ENCODE data around the gene CEP128.

- TF ChIP-seq GATA3 (IDR thresholded peaks at IDR 0.05; ENCODE audit: low read depth, low read length), result no peak
- no peak for TF ChIP-seq GATA2 (IDR thresholded peaks at IDR 0.05; ENCODE audit: low read depth, low read length)
These were observed 156.7 kb downstream of the CEP128 start for GRCh38 chr14:80784820-80785219.

Data from SH-SY5Y (cell line).